GM21367 (cell line): ENCODE measurements around the gene RRP9.
"Not testable (repeated sequence)": the region's sequence is repeated elsewhere in the genome, so short reads cannot be mapped to it uniquely, and the experiment has no call there.

Source experiments
- ATAC-seq: cut with Tn5 transposase; IDR thresholded peaks from one replicate; pipeline ENCODE4 v1.9.1; 2021; ENCODE audit not compliant: unreplicated experiment

Gene RRP9, protein sequence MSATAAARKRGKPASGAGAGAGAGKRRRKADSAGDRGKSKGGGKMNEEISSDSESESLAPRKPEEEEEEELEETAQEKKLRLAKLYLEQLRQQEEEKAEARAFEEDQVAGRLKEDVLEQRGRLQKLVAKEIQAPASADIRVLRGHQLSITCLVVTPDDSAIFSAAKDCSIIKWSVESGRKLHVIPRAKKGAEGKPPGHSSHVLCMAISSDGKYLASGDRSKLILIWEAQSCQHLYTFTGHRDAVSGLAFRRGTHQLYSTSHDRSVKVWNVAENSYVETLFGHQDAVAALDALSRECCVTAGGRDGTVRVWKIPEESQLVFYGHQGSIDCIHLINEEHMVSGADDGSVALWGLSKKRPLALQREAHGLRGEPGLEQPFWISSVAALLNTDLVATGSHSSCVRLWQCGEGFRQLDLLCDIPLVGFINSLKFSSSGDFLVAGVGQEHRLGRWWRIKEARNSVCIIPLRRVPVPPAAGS

DNA sequence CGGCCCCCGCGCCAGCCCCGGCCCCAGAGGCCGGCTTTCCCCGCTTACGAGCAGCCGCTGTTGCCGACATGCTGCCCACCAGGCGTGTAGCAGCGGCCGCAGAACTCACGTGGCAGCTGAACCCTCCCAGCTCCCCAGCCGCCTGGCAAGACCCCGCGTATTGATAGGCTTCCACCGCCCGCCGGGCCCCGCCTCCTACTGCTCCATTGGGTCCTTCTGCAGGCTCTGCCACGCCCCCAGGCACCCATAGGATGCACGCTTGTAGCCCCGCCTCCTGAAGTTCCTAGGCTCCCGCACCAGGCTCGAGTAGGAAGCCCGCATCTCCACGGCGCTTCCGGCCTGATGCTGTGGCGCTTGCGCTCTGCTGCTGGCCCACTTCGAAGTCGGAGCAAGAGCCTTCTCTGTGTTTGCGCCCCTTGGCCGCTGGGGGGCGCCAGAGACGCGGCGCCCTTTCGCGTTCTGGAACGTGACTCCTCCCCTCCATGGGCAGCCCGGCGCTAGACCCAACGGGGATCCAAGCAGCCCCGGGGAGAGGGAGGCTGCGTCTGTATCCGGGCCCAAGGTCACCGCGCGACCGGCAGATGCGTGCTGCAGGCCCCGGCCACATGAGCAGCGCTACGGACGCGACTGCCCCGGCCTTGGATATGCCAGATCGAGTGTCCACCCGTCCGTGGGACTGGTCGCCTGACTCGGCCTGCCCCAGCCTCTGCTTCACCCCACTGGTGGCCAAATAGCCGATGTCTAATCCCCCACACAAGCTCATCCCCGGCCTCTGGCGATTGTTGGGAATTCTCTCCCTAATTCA lies at the start of gene RRP9, which contains the start of gene PARP3:
RRP9 (minus strand) TSS at position 107 of the 805 bp plus-strand sequence; CDS start at position 70, 37 bp downstream.
PARP3 (plus strand) TSS at position 566 of the 805 bp plus-strand sequence. CDS start 993 bp downstream, outside the sequence.
- ATAC-seq: peak; percentile 82

DNA sequence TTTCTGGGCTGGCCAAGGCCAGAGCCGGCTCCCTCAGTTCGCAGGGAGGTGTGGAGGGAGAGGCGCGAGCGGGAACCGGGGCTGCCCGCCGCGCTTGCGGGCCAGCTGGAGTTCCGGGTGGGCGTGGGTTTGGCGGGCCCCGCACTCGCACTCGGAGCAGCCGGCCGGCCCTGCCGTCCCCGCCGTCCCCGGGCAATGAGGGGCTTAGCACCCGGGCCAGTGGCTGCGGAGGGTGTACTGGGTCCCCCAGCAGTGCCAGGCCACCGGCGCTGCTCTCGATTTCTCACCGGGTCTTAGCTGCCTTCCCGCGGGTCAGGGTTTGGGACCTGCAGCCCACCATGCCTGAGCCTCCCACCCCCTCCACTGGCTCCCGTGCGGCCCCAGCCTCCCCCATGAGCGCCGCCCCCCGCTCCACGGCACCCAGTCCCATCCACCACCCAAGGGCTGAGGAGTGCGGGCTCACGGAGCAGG lies 48.8 kb upstream of the RRP9 start:
- ATAC-seq: not testable (repeated sequence)

DNA sequence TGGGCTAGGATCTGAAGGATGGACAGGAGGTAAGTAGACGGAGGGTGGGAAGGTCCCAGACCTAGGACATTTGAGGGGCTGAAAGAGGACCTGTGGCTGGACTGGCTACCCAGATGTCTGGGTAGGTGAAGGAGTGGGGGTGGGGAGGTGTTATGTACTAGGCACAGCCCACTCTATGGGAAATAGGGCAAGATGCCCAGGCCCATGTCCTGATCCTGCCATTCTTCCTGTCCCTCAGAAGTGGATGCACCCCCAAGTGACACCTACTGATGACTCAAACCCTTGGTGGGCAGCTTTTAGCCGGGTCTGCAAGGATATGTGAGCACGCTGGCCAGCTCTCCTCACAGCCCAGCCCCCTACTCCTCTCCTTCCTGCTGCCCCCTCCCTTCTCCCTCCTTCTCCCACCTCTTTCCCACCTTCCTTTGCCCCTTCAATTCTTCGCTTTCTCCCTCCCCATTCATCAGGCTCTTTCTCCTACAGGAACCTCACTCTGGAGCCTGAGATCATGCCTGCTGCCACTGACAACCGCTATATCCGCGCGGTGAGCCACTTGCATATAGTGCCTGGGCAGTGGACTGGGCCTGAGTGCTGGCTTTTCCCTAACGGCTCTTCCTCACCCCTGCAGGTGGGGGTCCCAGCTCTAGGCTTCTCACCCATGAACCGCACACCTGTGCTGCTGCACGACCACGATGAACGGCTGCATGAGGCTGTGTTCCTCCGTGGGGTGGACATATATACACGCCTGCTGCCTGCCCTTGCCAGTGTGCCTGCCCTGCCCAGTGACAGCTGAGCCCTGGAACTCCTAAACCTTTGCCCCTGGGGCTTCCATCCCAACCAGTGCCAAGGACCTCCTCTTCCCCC lies 46.8 kb upstream of the RRP9 start:
- ATAC-seq: no peak

DNA sequence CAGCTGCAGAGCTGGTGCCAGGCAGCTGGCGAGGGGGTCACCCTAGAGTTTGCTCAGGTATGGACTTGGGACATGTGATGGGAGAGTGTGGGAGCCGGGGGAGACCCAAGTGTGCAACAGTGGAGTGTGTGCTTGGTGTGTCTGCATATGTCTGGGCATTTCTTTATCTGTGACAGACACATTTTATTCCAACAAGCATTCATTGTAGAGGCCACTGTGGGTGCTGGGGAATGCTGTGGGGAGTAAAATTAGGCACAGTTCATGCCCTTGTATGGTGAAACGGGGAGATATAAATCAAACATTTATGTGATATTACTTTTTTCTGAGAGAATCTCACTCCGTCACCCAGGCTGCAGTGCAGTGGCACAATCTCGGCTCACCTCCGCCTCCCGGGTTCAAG lies 45.9 kb upstream of the RRP9 start:
- no peak for ATAC-seq

DNA sequence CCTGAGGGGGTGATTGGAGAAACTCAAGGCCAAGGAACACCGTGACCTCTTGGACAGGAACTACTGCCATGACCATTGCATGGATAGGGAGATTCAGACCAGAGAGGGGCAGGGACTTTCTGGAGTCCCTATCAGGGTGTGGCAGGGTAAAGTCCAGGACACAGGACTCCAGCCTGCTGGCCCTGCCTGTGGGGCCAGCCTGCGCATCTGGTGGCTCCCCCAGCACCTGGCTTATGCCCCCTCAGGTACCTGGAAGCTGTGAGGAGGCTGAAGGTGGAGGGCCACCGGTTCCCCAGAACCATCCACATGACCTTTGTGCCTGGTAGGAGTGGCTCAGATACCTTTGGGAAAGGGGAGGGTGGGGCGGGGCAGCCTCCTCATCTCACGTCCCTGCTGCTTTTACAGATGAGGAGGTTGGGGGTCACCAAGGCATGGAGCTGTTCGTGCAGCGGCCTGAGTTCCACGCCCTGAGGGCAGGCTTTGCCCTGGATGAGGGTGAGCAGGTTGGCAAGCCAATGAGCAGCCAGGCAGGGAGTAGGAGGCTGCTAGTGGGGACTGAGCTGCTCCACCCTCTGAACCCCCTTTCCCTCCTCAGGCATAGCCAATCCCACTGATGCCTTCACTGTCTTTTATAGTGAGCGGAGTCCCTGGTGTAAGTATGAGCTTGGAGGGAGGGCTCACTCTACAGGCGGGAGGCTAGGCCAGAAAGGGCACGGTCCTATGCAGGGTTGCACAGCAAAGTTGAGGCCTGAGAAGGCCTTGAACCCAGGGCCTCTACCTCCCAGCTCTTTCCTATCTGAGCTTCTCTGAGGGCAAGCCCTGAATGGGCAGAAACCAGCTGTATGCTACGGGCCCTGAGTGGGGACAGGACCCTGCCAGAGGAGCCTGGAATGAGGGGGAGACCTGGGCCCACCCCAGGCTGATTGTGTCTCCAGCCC lies 44.6 kb upstream of the RRP9 start:
- no peak for ATAC-seq

DNA sequence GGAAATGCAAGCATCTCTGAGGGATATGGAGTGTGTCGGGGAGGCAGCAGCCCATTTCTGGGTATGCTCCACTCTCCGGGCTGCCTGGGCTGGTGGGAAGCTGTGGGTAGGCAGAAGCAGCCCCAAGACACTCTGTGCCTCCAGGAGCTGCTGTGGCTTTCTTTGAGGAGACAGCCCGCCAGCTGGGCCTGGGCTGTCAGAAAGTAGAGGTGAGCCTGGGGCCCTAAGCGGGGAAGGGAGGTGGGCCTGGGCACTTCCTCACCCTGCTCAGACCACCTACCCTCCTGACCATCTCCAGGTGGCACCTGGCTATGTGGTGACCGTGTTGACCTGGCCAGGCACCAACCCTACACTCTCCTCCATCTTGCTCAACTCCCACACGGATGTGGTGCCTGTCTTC lies 43.4 kb upstream of the RRP9 start:
- no peak for ATAC-seq

DNA sequence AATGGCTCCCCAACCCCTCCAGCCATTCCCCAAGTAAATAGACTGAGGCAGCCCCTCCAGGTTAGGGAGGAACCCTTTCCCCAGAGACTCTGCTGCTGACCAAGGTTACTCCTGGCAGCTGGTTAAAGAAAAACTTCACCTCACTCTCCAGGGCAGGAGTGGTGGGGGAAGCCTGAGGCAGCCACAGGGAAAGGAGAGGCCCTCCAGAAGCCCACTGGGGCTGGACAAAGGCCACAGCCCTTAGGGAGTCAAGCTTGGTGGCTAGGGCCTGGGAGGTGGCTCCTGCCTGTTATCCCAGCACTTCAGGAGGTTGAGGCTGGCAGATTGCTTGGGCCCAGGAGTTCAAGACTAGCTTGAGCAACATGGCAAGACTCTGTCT lies 42.6 kb upstream of the RRP9 start:
- ATAC-seq: no peak

DNA sequence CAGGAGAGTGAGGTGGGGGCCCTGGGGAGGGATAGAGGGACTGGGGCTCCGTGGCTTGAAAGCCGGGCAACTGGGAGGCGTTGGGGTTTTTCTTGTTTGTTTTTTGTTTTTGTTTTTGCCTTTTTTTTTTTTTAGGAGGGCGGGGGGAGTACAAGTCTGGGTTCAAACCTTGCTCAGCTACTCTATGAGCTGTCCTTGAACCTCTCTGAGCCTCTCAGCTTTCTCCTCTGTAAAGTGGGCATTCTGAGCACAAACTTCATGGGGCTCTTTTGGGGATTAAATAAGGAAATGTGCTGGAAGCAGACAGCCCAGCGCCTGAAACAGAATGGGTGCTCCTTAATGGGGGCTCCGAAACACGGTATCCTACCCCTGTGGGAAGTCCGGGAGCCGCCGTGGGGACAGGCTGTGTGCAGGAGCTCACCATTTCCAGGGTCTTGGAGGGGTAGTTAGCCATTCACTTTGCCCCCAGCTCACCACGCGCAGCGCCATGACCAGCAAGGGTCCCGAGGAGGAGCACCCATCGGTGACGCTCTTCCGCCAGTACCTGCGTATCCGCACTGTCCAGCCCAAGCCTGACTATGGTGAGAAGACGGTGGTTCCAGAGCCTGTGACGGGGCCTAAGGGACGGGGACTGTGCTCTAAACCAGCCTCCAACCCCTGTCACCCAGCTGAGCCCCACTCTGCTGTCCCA lies 42.0 kb upstream of the RRP9 start:
- ATAC-seq: no peak

DNA sequence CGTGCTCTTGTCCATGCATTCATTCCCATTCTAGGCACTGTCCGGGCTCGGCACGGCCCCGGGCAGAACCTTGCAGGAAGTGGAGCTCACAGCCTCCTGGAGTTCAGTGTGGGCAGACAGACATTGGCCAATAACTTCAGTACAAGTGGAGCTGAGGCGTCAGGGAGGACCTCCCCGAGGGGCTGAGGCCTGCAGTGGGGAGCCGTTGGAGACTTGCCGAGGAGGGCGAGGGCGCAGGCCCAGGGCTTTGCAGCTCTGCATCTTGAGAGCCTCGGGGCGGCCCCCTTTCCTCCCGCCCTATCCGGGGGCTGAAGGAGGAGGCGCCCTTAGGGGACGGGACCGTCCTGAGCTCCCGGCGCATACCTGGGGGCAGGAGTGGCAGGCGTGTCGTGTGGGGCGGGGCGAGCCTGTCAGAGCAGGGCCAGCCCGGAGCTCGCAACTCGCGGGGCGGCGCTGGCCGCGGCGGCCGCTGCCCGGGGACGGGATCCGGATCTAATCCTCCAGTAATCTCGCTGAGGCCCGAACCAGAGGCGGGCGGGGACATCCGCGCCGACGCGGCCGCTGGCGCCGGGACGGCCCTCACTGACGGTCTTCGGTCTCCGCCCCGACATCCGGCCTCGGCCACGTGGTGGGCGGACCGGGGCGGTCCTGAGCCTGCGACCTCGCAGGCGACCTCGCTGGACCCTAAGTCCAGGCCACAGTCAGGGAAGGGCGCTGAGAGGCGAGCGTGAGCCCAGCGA lies 41.3 kb upstream of the RRP9 start, which contains the start of gene ACY1:
ACY1 (plus strand) TSS at position 698 of the 740 bp plus-strand sequence. CDS start 530 bp downstream, outside the sequence.
- ATAC-seq: peak; percentile 63

DNA sequence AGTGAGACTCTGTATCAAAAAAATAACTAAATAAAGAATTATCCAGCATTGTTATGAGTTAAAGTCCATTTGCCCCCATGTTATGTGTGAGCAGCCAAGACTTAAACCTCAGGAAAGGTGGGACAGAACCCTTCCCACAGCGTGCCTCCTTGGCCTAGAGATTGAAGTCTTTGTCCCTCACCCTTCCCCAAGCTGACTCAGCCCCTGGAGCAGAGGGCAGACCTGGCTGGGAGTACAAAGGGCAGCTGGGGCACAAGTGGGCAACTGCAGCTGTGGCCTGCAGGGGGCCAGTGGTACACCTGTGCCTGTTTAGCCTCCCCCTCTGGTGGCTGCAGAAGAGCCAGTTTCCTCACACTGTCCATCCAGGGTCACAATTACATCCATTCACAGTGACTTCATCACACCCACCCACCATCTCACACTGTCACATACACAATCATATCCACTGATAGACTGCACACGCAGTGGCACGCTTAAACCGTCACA lies 40.7 kb upstream of the RRP9 start:
- peak; percentile 37 for ATAC-seq

DNA sequence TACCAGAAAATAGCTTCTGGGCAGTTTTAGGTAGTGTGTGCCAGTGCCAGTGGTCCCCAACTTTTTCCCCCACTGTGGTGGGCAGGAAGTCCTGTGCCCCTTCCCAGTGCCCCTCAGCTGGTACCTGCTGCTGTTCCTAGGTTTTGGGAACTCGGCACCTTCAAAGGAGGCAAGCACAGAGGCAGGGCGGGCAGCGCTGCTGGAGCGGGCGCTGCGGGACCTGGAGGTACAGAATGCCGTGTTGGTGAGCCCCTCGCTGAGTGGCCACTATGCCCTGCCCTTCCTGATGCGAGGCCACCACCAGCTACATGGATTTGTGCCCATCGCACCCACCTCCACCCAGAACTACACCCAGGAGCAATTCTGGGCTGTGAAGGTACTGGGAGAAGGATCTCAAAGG lies 38.5 kb upstream of the RRP9 start:
- ATAC-seq: no peak

DNA sequence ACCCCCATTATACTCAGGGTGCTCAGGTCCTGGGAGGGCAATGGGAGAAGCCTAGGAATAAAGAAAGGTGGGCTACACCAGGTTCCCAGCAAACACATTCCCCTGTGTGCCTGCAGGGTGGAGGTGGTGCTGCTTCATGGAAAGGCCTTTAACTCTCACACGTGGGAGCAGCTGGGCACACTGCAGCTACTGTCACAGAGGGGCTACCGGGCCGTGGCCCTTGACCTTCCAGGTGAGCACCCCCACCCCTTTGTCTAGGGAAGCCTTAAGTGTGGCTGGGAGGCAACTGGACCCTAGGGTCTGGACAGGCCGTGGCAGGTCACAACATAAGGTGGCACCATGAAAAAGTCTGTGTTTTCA lies 36.4 kb upstream of the RRP9 start:
- no peak for ATAC-seq

DNA sequence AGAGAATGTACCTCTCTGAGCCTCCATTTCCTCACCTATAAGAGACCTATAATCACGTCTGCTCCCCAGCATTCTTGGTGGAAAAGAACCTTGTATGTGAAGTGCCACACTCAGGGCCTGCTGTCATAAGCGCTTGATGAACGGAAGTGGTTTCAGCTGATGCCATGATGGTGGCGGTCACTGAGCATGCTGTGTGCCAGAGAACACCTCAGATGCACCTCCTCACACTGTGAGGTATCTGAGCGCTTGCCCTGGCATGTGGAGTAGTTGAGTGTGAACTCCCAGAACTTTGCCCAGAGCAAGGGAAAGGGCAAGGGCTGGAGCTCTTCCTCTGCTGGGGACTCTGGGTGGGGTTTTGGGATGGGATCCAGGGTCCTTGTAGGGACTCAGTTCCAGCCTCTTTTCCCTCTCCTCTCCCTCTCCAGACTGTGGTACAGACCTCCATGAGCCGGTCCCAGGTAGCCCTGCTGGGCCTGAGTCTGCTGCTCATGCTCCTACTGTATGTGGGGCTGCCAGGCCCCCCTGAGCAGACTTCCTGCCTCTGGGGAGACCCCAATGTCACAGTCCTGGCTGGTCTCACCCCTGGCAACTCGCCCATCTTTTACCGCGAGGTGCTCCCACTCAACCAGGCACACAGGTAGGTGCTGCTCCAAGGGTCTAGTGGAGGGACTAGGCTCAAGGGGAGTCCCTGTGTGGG lies 35.9 kb upstream of the RRP9 start:
- no peak for ATAC-seq

DNA sequence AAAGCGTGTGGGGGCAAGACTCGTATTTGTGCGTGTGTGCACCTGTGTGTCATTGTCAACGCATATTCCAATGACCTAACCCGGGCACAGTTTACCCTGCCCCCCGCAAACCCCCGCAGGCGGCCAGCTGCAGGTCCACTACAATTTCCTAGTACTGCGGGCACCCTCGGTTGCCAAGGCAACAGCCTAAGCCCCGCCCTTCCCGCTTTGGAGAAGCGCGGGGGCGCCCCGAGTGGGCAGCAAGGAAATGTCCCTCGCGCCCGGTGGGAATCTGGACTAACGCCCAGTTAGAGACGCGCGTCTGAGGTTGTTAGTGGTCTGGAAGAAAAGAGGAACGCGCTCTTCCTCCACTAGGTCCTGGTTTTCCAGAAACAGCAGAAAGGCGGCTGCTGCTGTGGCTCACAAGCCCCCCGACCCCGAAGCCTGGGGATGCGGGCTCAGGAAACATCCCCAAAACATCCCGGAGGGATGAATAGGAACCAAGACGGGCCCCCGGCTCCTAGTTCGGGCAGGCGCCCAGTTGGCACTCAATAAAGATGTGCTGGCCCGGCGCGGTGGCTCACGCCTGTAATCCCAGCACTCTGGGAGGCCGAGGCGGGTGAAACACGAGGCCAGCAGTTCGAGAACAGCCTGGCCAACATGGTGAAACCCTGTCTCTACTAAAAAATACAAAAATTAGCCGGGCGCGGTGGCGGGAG lies 34.3 kb upstream of the RRP9 start:
- no peak for ATAC-seq

DNA sequence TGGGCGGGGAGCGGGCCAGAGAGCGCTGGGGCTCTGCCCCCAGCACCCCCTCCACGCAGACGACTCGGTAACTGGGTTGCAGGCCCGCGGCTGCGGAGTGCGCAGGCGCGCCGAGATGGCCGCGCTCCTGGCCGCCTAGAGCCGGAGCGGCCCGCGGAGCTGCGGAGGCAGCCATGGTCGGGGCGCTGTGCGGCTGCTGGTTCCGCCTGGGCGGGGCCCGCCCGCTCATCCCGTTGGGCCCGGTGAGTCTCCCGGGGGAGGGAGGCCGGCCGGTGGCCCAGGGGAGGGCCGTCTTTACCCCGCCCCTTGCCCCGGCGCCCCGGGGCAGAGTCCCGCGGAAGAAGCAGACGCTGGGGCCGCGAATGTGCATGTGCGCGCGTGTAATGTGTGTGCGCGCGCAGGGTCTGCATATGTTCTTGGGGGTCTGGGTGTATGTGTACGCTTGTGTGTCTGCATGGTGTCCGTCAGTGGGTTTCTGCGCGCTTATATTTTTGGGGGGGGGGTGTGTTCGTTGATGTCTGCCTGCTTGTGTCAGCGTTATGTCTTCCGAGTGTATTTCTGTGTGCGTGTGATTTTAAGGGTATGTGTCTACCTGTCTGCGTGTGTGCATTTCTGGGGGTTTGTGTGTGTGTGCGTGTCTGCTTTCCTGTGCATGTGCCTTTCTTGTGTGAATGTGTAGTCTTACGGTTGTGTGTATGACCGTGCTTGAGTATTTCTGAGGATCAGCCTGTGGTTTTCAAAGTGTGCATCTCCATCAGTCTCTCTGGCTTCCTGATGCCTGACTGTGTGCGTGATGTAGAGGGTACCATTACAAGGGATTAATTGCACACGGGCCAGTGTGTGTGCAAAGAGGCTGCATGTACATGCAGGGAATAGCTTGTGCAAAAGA lies 33.5 kb upstream of the RRP9 start, which contains the start of gene ABHD14A:
ABHD14A (plus strand) TSS at position 102 of the 889 bp plus-strand sequence; CDS start at position 174, 72 bp downstream.
- peak; percentile 41 for ATAC-seq
